Astrocyte of the cerebellum (primary cell): ENCODE data around the gene EHHADH.

Experiments
- DNase-seq: peaks from one replicate; pipeline ENCODE4 v3.0.0-alpha.2; 2011; ENCODE audit warnings: low read depth
- H3K4me3 ChIP-seq: 2 replicates; pipeline ENCODE4 v1.5.1; 2011; ENCODE audit warnings: mild to moderate bottlenecking, low read depth, low read length, moderate library complexity
- CTCF ChIP-seq: IDR thresholded peaks from 2 replicates; pipeline ENCODE4 v1.5.1; 2012; ENCODE audit warnings: low read length, low read depth, moderate library complexity, mild to moderate bottlenecking; ENCODE audit errors: missing control alignments
- in situ Hi-C: cut with HindIII; loops from 2 replicates; pipeline ENCODE4 v1.10.0; 2017; ENCODE audit warnings: low sequenced_read_pairs

The EHHADH gene

DNA sequence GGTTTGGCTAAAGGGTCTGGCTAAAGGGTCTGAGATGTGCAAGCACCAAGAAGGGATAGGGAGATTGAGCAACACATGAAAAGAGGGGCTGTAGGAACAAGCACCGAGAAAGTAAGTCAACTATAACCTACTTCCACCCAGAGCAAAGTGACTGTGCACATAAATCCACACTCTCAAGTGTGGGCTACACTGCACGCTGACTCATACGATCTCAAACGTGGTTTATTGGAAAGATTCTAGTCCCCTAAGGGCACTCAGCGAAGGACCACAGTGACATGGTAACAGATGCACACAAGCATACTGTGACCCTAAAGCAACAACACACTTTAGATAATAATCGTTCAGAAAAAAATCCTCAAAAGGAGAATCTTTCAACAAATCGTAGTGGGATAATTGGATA is 48.0 kb downstream of the EHHADH start:
- no peak for DNase-seq
- no peak overlapping the region for H3K4me3 ChIP-seq
- in situ Hi-C loops, result no loop called here
- TF ChIP-seq CTCF, result no peak

- DNase-seq, result no peak
- no peak for TF ChIP-seq CTCF
- no peak overlapping the region for H3K4me3 ChIP-seq
- in situ Hi-C loops, result loop anchor here (5.0 kb wide), 1 partner anchor 67 kb away; no protein-coding TSS in a partner anchor
Measured at GRCh38 chr3:185204894-185205293, 49.0 kb downstream of the EHHADH start.

DNA sequence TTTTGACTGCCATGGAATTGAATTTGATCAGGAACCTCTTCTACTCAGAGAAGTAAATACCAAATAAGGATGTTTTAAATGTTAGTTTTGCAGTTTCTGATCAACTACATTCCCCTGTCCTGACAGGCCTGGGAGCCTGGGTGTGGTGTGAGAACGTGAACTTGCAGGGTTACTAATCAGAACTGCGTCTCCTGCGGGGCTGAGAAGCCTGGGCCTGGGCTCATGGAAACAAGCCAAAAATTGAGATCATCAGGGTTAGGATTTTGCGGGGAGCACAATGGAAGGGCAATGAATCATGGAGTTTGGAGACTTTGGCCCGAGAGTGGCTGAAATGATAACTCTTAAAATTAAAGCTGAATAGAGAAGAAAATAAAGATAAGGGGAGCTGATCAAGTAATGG is 53.2 kb downstream of the EHHADH start:
- peak; percentile 28 for DNase-seq
- H3K4me3 ChIP-seq, result no peak overlapping the region
- no peak for TF ChIP-seq CTCF
- in situ Hi-C loops, result loop anchor here (5.0 kb wide), 1 partner anchor 72 kb away; no protein-coding TSS in a partner anchor

DNA sequence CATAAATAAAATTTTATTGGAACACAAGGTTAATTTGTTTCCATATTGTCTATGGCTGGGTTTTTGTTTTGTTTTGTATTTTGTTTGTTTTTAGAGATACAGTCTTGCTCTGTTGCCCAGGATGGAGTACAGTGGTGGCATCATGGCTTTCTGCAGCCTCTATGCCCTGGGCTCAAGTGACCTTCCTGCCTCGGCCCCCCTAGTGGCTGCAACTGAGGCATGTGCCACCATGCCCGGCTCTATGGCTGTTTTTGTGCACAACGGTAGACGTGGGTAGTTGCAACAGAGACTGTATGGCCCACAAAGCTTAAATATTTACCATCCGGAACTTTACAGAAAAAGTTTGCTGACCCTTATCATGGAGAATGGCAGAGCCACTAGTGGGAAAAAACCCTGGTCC is 54.2 kb downstream of the EHHADH start:
- in situ Hi-C loops, result loop anchor here (5.0 kb wide), 1 partner anchor 73 kb away; no protein-coding TSS in a partner anchor

DNA sequence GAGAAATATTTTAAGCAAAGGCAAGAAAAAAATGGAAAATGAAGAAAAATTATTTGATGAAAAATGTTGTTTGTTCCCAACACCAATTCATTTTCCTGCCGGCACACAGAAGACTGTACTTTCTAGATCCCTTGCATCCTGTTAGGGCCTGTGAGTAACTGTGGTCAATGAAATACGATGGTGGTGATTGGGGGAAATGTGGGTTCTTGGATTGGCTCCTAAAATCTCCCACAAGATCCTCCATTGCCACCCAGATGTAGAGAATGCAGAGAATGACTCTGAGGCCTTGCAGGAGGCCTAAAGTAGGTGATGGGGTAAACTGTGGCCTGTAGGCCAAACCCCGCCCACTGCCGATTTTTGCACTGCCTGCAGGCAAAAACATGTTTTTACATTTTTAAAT is 54.6 kb downstream of the EHHADH start:
- DNase-seq, result no peak
- H3K4me3 ChIP-seq, result no peak overlapping the region
- no peak for TF ChIP-seq CTCF
- in situ Hi-C loops, result no loop called here

More for the DNA sequence above, 54.2 kb downstream of the EHHADH start:
- no peak overlapping the region for H3K4me3 ChIP-seq
- peak; percentile 5 for TF ChIP-seq CTCF
- DNase-seq, result no peak

DNA sequence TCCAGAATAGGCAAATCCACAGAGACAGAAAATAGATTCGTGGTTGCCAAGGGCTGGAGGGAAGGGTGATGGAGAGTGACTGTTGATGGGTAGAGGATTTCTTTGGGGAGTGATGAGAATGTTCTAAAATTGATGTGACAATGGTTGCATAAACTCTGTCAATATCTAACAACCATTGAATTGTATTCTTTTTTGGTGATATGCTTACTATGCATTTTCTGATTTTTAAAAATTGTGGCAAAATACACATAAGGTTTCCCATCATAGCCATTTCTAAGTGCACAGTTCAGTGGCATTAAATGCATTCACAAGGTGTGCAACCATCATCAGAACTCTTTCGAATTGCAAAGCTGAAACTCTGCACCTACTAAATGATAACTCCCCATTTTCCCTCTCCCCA is 56.8 kb downstream of the EHHADH start:
- no peak for TF ChIP-seq CTCF
- in situ Hi-C loops, result no loop called here

DNA sequence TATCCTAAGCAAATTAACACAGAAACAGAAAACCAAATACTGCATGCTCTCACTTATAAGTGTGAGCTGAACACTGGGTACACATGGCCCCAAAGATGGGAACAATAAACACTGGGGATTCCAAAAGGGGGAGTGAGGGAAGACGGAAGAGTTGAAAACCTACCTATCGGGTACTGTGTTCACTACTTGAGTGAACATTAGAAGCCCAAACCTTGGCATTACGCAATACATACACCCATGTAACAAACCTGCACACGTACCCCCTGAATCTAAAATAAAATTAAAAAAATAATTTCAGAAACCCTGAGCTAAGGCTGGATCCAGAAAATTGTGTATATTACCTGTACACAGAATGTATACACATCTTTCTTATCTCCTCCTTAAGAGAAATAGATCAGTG is 58.2 kb downstream of the EHHADH start:
- no peak for DNase-seq
- no peak for TF ChIP-seq CTCF
- H3K4me3 ChIP-seq, result no peak overlapping the region
- in situ Hi-C loops, result no loop called here

More for the DNA sequence above, 56.8 kb downstream of the EHHADH start:
- H3K4me3 ChIP-seq, result no peak overlapping the region
- no peak for DNase-seq
